IMR-90 (cell line): ENCODE measurements around the gene MINDY2. TPM values are rescaled to one million over a fixed set of nuclear protein-coding genes. Genes with fewer than 3 reads are reported as not detected.

Experiments
- ATAC-seq: fragments of 200-7000 bp; cut with Tn5 transposase; 2 replicates; pipeline ENCODE4 v1.9.1; 2020; ENCODE audit warnings: low read depth, mild to moderate bottlenecking, moderate library complexity
- BruUV-seq: library from RNA; stranded (reverse); fragments of 400-500 nt; replicated peaks from 2 replicates; lab custom pipeline; 2021; lab: Mats Ljungman, UMichigan
- CTCF ChIA-PET: fragments of 300-600 bp; formaldehyde crosslinking; extraction: SDS; loops from one replicate; lab custom pipeline; 2021; ENCODE audit warnings: antibody characterized with exemption; lab: Yijun Ruan, JAX
- POLR2A ChIA-PET: fragments of 300-600 bp; sonication (Branson Sonifier 250); formaldehyde crosslinking; loops from one replicate; lab custom pipeline; 2022; ENCODE audit warnings: antibody characterized with exemption; ENCODE audit not compliant: unreplicated experiment; lab: Charles Lee
- DNase-seq: peaks from one replicate; pipeline ENCODE4 v3.0.0; 2013
- H2AFZ ChIP-seq: replicated peaks from 2 replicates; pipeline ENCODE3; 2013; ENCODE audit warnings: low read length, mild to moderate bottlenecking; ENCODE audit not compliant: poor library complexity
- H2AK5ac ChIP-seq: 2 replicates; pipeline ENCODE4 v1.6.1; 2013; ENCODE audit warnings: low read depth, low read length, inconsistent platforms
- H2AK9ac ChIP-seq: replicated peaks from 2 replicates; pipeline ENCODE3; 2013; ENCODE audit warnings: mild to moderate bottlenecking, low read depth, low read length, moderate library complexity; ENCODE audit not compliant: poor library complexity
- H2BK120ac ChIP-seq: 2 replicates; pipeline ENCODE4 v1.6.1; 2013; ENCODE audit warnings: low read depth, low read length, inconsistent platforms
- H2BK15ac ChIP-seq: 3 replicates; pipeline ENCODE4 v1.6.1; 2013; ENCODE audit warnings: low read depth, low read length, inconsistent platforms
- H2BK20ac ChIP-seq: 2 replicates; pipeline ENCODE4 v1.6.1; 2013; ENCODE audit warnings: low read depth, mild to moderate bottlenecking, inconsistent platforms, low read length, moderate library complexity
- H2BK5ac ChIP-seq: 2 replicates; pipeline ENCODE4 v1.6.1; 2013; ENCODE audit warnings: mild to moderate bottlenecking, low read depth, low read length, inconsistent platforms; ENCODE audit not compliant: poor library complexity, severe bottlenecking
- H3K14ac ChIP-seq: replicated peaks from 2 replicates; pipeline ENCODE4 v1.6.1; 2013; ENCODE audit warnings: low read depth, low read length, inconsistent platforms
- H3K18ac ChIP-seq: 2 replicates; pipeline ENCODE4 v1.6.1; 2013; ENCODE audit warnings: low read depth, low read length, control low read depth
- H3K23ac ChIP-seq: 2 replicates; pipeline ENCODE4 v1.6.1; 2013; ENCODE audit warnings: low read depth, low read length, inconsistent platforms
- H3K27ac ChIP-seq: 2 replicates; pipeline ENCODE4 v1.5.1; 2013; ENCODE audit warnings: mild to moderate bottlenecking, control low read depth, low read length; ENCODE audit not compliant: insufficient read depth
- H3K27me3 ChIP-seq: 2 replicates; pipeline ENCODE4 v1.6.1; 2013; ENCODE audit warnings: low read length; ENCODE audit not compliant: control insufficient read depth, insufficient read depth
- H3K36me3 ChIP-seq: 2 replicates; pipeline ENCODE4 v1.6.1; 2013; ENCODE audit warnings: low read length, mixed read lengths; ENCODE audit not compliant: control insufficient read depth, insufficient read depth
- H3K4ac ChIP-seq: 2 replicates; pipeline ENCODE4 v1.6.1; 2013; ENCODE audit warnings: low read depth, low read length, inconsistent platforms
- H3K4me1 ChIP-seq: 2 replicates; pipeline ENCODE4 v1.6.1; 2013; ENCODE audit warnings: low read length, mixed read lengths; ENCODE audit not compliant: control insufficient read depth, insufficient read depth
- H3K4me2 ChIP-seq: 2 replicates; pipeline ENCODE4 v1.6.1; 2013; ENCODE audit warnings: low read depth, mild to moderate bottlenecking, control low read depth, low read length, moderate library complexity
- H3K4me3 ChIP-seq: 2 replicates; pipeline ENCODE4 v1.5.1; 2013; ENCODE audit warnings: low read depth, mild to moderate bottlenecking, control low read depth, low read length, moderate library complexity; ENCODE audit not compliant: insufficient read depth
- H3K56ac ChIP-seq: 2 replicates; pipeline ENCODE4 v1.6.1; 2013; ENCODE audit warnings: low read length, inconsistent platforms; ENCODE audit not compliant: insufficient read depth; ENCODE audit errors: extremely low read depth
- H3K79me1 ChIP-seq, 2 experiments: 2 replicates each; pipeline ENCODE4 v1.6.1; 2013; ENCODE audit warnings: low read length in 2 of 2, inconsistent platforms in 1 of 2, low read depth in 1 of 2
- H3K9ac ChIP-seq: 2 replicates; pipeline ENCODE4 v1.6.1; 2013; ENCODE audit warnings: low read depth, low read length, control low read depth
- H3K9me1 ChIP-seq: 2 replicates; pipeline ENCODE4 v1.6.1; 2013; ENCODE audit warnings: low read length, inconsistent platforms; ENCODE audit not compliant: insufficient read depth
- H3K9me3 ChIP-seq: 2 replicates; pipeline ENCODE4 v1.6.1; 2013; ENCODE audit warnings: low read length; ENCODE audit not compliant: control insufficient read depth, insufficient read depth
- H4K20me1 ChIP-seq: 2 replicates; pipeline ENCODE4 v1.6.1; 2013; ENCODE audit warnings: low read length, inconsistent platforms; ENCODE audit not compliant: insufficient read depth
- H4K5ac ChIP-seq: 2 replicates; pipeline ENCODE4 v1.6.1; 2013; ENCODE audit warnings: mild to moderate bottlenecking, low read depth, low read length, control low read depth
- H4K8ac ChIP-seq, 2 experiments: 2 replicates each; pipeline ENCODE4 v1.6.1; 2013; ENCODE audit warnings: low read depth in 2 of 2, low read length in 2 of 2, control low read depth in 1 of 2, inconsistent platforms in 1 of 2
- H4K91ac ChIP-seq: 2 replicates; pipeline ENCODE4 v1.6.1; 2013; ENCODE audit warnings: low read depth, low read length, inconsistent platforms; ENCODE audit not compliant: insufficient read depth
- BHLHE40 ChIP-seq: fragments of 150-350 bp; IDR thresholded peaks from 2 replicates; pipeline ENCODE4 v1.6.1; 2016; ENCODE audit warnings: mild to moderate bottlenecking, low read depth, low read length
- CEBPB ChIP-seq: IDR thresholded peaks from 2 replicates; pipeline ENCODE4 v1.6.1; 2012; ENCODE audit warnings: low read depth, low read length, improper control_type of control experiment
- CTCF ChIP-seq: conservative IDR thresholded peaks from 2 replicates; pipeline ENCODE4 v1.5.1; 2012; ENCODE audit warnings: mild to moderate bottlenecking, low read depth, low read length, improper control_type of control experiment
- ELK1 ChIP-seq: fragments of 150-350 bp; IDR thresholded peaks from 2 replicates; pipeline ENCODE4 v1.6.1; 2016; ENCODE audit warnings: low read depth, mild to moderate bottlenecking, low read length, moderate library complexity, borderline replicate concordance
- FOS ChIP-seq: fragments of 150-350 bp; IDR thresholded peaks from 2 replicates; pipeline ENCODE4 v1.6.1; 2016; ENCODE audit warnings: low read depth, low read length
- MAFK ChIP-seq: IDR thresholded peaks from 2 replicates; pipeline ENCODE4 v1.6.1; 2012; ENCODE audit warnings: low read depth, low read length, improper control_type of control experiment
- MAZ ChIP-seq: IDR thresholded peaks from 2 replicates; pipeline ENCODE4 v1.6.1; 2012; ENCODE audit warnings: low read depth, mild to moderate bottlenecking, low read length, improper control_type of control experiment, moderate library complexity, borderline replicate concordance
- NFE2L2 ChIP-seq: fragments of 150-350 bp; IDR thresholded peaks from 2 replicates; pipeline ENCODE4 v1.6.1; 2016; ENCODE audit warnings: low read depth, mild to moderate bottlenecking, low read length
- RCOR1 ChIP-seq: IDR thresholded peaks from 2 replicates; pipeline ENCODE4 v1.6.1; 2012; ENCODE audit warnings: mild to moderate bottlenecking, low read length, improper control_type of control experiment; ENCODE audit not compliant: insufficient replicate concordance
- RFX5 ChIP-seq: IDR thresholded peaks from 2 replicates; pipeline ENCODE4 v1.8.0; 2012; ENCODE audit warnings: low read depth, mild to moderate bottlenecking, low read length, moderate library complexity
- USF2 ChIP-seq: fragments of 150-350 bp; IDR thresholded peaks from 2 replicates; pipeline ENCODE4 v1.6.1; 2017; ENCODE audit warnings: mild to moderate bottlenecking, antibody characterized with exemption, low read length, low read depth
- WGBS, 2 experiments: methylation state at CpG; one replicate each; pipeline versions ENCODE4 v1.1.5 to v1.1.7; 2013; ENCODE audit warnings: missing lambda C conversion rate in 2 of 2; ENCODE audit not compliant: insufficient read length in 1 of 2; ENCODE audit errors: extremely low coverage in 2 of 2; 5-methylcytosine and 5-hydroxymethylcytosine counted together
- dilution Hi-C: fragments of 300-500 bp; cut with HindIII; formaldehyde crosslinking; loops from one replicate; pipeline ENCODE4 v1.14.3; 2018; ENCODE audit warnings: low sequenced_read_pairs; ENCODE audit not compliant: unreplicated experiment
- in situ Hi-C: fragments of 300-500 bp; cut with MboI; formaldehyde crosslinking; loops from 3 replicates; pipeline ENCODE4 v1.14.3; 2019; ENCODE audit warnings: low sequenced_read_pairs, inconsistent platforms, mixed read lengths
- intact Hi-C: fragments of 100-400 bp; cut with micrococcal nuclease; formaldehyde crosslinking; loops from 2 replicates; pipeline ENCODE4 v1.10.0; 2022
- polyA plus RNA-seq, 3 experiments: library from polyadenylated mRNA; depleted of rRNA; stranded (reverse); fragments of >200 nt; gene quantifications; 2 replicates each; pipeline ENCODE4 v1.2.3, GENCODE V29; 2012; ENCODE audit warnings: low replicate concordance in 1 of 3
- total RNA-seq: library from RNA; depleted of rRNA; stranded (reverse); fragments of >200 nt; gene quantifications from 2 replicates; pipeline ENCODE4 v1.2.3, GENCODE V29; 2012

The MINDY2 gene
- total and polyA plus RNA-seq, 2 of the 4 experiments (the other 2 are of a cell fraction), result 4.0 to 9.3 TPM

- dilution Hi-C loops (no loop called here), in situ Hi-C loops (no loop called here), intact Hi-C loops (no loop called here)
- POLR2A ChIA-PET, result no interaction called here
- TF ChIP-seq USF2 (no peak), MAFK (no peak), RCOR1 (no peak), BHLHE40 (no peak), MAZ (no peak), NFE2L2 (no peak), ELK1 (no peak), CEBPB (no peak), CTCF (no peak), FOS (no peak), RFX5 (no peak)
- Histone ChIP-seq H3K36me3 (peaks cover 52% of the 10 kb centered on the region), H4K5ac (no peak overlapping the region), H3K18ac (no peak overlapping the region), H2AK5ac (no peak overlapping the region), H4K20me1 (no peaks in the 10 kb centered on the region; the same call in 1 of the 2 replicates), H3K4me1 (no peaks in the 10 kb centered on the region), H3K14ac (no peak overlapping the region), H2BK20ac (no peak overlapping the region), H4K91ac (no peak overlapping the region), H2BK120ac (no peak overlapping the region), H3K4me3 (no peak overlapping the region), H3K27ac (no peak overlapping the region), H4K8ac (no peak overlapping the region), H2BK5ac (no peak overlapping the region), H3K4ac (no peak overlapping the region), H3K9me1 (no peaks in the 10 kb centered on the region), H3K27me3 (no peaks in the 10 kb centered on the region), H2AK9ac (no peak overlapping the region), H3K9me3 (no peaks in the 10 kb centered on the region), H3K9ac (no peak overlapping the region), H3K56ac (no peak overlapping the region), H3K23ac (no peak overlapping the region), H3K79me1 (peaks cover 9 to 26% of the 10 kb centered on the region in 2 experiments; a peak in 3 of 4 replicates), H2AFZ (no peak overlapping the region), H3K4me2 (no peak overlapping the region), H2BK15ac (no peak overlapping the region)
- no peak for DNase-seq
- 88% methylated on average over 10 of the region's 12 CpGs; no CpG with 5 or more reads in 1 of the 2 experiments for WGBS, 2 experiments
- CTCF ChIA-PET, result interaction anchor here (0.7 kb wide), 1 partner anchor 669 kb away, joined by 3 read pairs; no protein-coding TSS in a partner anchor
- no peak for ATAC-seq
- BruUV-seq, result TSS peak; percentile 47
Measured at GRCh38 chr15:58886921-58887320, 115.8 kb downstream of the MINDY2 start.
